HG02759 (cell line): ENCODE measurements around the gene MYO3B.

Source experiments
- ATAC-seq: cut with Tn5 transposase; IDR thresholded peaks from one replicate; pipeline ENCODE4 v1.9.1; 2021; ENCODE audit warnings: mild to moderate bottlenecking, moderate library complexity; ENCODE audit not compliant: unreplicated experiment

Gene MYO3B, protein sequence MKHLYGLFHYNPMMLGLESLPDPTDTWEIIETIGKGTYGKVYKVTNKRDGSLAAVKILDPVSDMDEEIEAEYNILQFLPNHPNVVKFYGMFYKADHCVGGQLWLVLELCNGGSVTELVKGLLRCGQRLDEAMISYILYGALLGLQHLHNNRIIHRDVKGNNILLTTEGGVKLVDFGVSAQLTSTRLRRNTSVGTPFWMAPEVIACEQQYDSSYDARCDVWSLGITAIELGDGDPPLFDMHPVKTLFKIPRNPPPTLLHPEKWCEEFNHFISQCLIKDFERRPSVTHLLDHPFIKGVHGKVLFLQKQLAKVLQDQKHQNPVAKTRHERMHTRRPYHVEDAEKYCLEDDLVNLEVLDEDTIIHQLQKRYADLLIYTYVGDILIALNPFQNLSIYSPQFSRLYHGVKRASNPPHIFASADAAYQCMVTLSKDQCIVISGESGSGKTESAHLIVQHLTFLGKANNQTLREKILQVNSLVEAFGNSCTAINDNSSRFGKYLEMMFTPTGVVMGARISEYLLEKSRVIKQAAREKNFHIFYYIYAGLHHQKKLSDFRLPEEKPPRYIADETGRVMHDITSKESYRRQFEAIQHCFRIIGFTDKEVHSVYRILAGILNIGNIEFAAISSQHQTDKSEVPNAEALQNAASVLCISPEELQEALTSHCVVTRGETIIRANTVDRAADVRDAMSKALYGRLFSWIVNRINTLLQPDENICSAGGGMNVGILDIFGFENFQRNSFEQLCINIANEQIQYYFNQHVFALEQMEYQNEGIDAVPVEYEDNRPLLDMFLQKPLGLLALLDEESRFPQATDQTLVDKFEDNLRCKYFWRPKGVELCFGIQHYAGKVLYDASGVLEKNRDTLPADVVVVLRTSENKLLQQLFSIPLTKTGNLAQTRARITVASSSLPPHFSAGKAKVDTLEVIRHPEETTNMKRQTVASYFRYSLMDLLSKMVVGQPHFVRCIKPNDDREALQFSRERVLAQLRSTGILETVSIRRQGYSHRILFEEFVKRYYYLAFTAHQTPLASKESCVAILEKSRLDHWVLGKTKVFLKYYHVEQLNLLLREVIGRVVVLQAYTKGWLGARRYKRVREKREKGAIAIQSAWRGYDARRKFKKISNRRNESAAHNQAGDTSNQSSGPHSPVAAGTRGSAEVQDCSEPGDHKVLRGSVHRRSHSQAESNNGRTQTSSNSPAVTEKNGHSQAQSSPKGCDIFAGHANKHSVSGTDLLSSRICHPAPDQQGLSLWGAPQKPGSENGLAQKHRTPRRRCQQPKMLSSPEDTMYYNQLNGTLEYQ (N-terminal part only)

DNA sequence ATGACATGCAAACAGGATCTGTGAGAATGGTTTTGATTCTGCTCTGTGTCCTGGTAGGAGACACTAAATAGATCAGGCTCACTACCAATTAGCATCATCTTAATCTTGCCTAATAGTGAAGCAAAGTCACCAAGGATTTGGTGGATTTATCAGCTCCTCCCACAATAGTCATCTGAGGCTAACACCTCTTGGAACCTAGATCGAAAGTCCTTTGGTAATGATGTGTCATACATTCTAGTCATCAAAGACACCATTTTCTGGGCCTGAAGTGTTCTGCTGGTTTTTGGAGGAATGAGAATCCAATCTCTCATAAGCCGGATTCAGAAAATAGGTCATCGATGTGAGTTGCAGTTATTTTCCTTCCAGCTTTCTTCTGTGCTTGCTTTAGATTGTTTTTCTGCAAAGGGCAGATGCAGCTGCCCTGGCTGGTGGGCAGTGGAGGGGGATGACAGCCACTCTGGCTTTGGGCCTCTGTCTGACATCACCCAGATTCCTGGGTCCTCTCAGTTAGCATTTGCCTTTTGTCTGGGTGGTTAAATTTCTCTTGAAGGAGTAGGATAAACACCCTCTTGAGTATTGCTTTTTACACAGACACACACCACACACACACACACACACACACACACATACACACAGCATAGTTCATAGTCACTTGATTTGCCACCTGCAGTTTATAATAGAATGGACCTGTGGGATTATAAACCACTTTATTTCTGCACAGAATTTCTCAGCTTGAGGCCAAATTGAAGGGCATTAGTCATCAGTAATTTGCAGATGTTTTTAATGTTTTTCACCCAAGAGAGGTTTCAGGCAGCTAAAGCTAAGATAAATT, at the start of gene MYO3B:
Gene MYO3B, plus strand, starts transcription at position 198 of the 832 bp plus-strand sequence. Its CDS starts 141 bp downstream, at position 339.
- no peak for ATAC-seq

DNA sequence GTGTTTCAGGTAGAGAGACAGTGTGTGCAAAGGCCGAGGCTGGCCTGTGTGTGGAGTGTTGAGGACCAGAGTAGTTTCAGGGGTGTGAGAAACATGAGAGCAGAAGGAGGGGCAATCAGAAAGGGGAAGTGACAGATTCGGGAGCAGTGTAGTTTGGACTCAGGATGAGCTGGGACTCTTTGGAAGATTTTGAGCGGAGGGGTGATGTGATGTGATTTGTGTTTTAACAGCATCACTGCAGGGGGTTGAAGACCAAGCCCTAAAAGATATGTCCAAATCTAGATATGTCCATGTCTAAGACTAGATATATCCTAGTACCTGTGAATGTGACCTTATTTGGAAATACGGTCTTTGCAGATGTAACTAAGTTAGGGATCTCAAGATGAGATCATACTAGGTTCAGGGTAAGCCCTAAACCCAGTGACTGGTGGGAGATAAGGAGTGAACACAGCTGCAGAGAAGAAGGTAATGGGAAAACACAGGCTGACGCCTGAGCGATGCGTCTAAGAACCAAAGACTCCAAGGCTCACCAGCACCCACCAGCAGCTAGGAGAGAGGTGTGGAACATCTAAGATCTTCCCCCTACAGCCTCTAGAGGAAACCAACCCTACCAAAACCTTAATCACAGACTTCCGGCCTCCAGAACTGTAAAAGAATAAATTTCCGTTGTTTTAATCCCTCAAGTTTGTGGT, 38.5 kb upstream of the MYO3B start:
- peak; percentile 45 for ATAC-seq

DNA sequence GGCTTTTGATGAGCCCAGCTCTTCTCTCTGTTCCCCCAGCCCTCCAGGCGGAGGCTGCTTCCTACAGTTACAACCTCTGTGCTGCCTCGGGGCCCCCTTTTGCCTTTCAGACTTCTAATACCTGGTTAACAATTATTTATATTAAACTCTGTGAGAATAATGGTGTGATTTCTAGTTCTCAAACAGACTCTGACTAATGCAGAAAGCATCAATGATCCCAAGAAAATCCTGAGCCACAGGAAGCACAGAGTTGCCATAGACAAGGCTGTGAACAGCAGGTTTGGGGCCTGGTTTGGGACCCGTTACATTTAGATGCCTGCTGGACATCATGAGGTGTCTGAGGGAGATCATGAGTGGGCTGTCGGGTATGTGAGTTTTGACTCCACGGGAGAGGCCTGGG, 37.4 kb upstream of the MYO3B start:
- ATAC-seq, result no peak

DNA sequence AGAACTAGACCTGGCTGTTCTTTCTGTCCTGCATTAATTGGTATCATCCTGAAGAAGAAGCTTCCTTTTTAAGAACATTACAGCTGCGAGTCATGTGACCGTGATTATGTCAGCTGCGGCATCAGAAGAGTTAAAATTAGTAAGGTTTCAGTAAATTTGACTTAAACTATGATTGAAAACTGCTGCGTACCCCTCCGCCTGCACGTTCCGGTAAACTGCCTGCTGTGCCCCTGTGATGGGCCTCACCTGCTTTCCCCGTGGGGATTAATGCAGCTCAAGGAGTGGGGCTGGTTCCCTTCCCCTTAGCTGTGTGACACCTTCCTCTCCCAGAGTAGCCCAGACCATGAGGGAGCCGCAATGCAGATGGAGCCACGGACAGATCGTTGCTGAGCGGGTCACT, 36.1 kb upstream of the MYO3B start:
- peak; percentile 34 for ATAC-seq

DNA sequence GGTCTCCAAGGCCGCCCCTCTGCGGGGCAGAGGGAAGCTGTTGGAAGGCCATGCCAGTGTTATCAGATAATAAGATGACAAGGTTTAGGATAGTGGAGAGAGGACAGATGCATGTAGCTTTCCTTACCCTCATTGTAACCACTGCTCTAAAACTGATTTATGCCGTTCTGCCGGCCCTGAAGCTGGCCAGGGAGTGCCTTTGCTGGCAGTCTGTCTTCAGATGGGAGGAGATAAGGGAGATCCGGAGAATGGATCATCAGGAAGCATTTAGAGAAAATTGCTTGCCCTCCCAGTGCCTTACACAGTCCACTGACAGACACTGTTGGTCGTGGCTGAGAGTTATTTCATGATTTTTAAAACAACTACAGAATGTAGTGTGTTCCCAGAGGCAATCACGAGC, 35.4 kb upstream of the MYO3B start:
- no peak for ATAC-seq

DNA sequence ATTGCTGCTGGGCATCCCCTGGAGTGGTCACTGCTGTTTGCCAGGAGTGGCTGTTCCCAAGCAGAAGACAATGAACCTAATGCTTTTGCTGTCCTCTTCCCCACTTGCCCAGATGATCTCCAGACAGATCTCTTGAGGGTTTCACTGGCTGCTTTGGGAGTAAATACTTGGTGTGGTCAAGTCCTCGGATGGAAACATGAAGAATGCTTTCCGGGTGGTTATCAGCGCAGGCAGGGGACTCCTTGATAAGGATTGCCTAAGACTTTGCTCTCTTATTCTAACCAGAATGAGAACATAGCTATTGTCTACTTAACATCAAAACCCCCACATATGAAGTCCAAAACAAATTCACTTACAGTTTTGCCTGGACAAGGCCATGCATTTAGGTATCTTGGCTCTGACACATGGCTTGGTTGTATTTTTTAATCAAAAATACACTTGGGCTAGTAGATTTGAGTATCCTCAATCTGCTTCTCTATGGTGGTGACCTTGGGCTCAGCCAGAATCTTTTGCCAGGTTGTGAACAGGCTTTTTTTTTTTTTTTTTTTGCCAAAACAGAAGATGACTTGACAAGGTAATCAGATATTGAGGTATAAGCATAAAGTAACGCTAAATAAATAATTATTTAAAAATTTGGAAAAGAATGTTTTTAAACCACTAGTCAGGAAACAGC, 34.8 kb upstream of the MYO3B start:
- ATAC-seq, result no peak

DNA sequence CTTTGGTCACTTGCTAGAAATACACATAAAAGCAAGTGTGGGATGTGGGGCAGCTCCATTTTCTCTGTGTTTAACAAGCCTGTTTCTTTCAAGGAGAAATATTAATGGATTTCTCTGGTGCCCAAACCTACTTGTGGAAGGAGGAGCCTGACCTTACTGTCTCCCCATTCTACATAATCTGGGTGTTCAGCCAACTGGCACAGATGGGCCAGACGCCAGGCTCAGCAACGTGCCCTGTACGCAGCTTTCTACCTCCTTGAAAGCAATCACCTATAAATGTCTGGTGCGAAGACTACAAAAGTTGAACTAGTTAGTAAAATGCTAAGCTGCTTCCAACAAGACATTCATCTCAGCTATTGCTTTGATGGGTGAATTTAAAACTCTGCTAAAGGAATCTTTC, 33.2 kb upstream of the MYO3B start:
- no peak for ATAC-seq

DNA sequence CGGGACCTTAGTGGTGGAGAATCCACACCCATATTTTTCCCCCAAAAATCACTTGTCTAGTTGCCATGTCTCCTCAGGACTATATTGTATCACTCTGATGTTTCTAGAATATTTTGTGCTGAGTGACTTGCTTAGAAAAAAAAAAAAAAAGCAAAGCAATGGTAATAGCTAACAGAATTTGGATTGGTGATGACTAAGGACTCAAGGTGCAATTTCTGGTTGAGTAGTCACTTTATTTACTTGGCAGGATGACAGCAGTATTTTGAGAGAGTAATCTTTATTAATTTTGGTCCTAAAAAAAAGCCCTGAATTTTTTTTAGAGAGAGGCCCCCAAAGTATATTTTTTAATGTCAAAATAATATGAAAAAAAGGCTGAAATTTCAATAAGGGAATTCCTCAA, 32.8 kb upstream of the MYO3B start:
- no peak for ATAC-seq

DNA sequence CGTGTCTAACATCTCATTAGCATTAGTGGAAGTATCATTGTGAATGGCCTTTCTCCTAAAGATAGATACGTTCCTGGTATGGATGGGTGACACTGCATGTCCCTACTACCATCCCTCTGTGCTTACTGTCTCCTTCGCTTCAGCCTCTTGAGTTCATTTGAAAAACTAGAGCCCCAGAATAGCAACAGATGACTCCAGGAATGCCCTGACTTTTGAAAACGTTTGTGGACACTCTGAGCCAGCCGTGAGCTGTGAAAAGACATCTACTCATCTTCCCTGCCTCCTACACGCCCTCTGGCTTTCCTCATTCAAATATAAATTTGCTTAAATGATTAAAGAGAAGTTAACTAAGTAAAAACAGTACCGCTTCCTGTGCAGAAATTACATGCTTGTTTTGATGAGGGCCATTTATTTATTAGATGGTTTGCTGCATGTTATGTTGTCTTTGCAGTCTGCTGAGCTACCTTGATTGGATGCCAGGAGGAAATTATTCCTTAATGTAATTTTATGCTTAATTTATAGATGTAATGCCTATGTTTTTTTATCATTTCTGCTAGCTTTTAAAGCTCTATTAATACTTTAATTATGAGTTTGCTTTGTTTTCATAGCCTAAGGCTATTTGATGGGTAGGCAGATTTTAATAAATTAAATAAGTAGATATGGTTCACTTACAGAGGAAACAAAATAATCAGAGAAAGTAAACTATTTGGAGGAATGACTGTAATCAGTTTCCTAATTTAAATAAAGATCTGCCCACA, 32.1 kb upstream of the MYO3B start:
- ATAC-seq, result no peak

DNA sequence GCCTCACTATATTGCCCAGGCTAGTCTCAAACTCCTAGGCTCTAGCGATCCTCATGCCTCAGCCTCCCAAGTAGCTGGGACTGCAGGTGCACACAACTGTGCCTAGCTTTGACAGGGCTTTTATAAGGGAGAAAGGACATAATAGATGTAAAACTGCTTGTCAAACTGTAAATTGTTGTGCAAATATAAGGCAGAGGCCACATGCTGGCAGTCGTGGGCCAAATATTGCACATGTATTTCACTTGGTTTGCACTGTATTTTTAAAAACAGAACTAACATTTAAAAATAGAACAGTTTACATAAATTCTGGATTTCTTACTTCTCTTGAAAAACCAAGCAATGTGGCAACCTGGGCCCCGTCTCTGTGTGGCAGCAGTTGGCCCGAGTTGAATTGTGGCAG, 31.2 kb upstream of the MYO3B start:
- no peak for ATAC-seq

DNA sequence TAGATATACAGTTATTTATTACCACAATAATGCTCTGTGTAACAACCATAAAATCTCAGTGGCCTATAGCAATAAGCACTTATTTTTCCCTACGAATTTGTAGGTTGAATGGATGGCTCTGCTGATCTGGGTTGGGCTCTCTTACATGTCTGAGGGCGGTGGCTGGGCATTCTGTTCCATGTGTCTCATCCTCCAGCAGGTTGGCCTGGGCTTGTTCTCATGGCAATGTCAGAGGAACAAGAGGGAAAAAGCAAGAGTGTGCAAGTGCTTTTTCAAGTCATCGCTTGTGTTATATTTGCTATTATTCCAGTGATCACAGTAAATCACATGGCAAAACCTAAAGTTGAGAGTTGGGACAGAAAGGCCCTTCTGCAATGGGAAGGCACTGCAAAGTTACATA, 30.4 kb upstream of the MYO3B start:
- ATAC-seq, result no peak

DNA sequence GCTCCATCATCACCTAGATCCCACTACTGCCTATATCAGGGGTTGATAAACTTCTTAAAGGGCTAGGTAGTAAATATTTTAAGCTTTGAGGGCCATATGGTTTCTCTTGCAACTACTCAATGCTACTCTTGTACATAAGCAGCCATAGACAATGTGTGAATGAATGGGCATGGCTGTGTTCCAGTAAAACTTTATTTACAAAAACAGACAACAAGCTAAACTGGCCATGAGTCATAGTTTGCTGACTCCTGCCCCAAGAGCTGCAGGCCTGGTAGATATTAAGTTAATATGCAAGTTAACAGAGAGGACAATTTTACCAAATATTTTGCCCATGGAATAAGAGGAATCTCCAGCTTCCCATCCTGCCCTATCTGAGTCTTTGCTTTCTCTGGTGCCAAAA, 29.8 kb upstream of the MYO3B start:
- no peak for ATAC-seq

DNA sequence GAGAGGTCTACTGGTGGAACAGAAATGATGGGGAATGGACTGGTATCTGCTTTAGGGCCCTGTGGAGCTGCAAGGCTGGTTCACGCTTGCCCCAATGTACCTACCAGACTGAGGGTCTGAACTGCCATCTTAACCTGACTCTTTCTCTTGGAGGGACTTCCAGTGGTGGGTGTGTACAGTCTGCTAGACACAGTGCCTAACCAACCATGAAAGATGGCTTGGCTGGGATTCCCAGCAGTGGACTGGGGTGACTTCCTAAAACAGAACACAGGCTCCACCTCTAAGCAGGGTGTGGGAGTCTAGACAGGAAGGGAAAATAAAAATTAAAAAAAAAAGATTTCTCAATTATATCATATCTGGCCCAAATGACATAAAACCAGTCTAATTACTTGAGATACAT, 25.5 kb upstream of the MYO3B start:
- ATAC-seq, result no peak

DNA sequence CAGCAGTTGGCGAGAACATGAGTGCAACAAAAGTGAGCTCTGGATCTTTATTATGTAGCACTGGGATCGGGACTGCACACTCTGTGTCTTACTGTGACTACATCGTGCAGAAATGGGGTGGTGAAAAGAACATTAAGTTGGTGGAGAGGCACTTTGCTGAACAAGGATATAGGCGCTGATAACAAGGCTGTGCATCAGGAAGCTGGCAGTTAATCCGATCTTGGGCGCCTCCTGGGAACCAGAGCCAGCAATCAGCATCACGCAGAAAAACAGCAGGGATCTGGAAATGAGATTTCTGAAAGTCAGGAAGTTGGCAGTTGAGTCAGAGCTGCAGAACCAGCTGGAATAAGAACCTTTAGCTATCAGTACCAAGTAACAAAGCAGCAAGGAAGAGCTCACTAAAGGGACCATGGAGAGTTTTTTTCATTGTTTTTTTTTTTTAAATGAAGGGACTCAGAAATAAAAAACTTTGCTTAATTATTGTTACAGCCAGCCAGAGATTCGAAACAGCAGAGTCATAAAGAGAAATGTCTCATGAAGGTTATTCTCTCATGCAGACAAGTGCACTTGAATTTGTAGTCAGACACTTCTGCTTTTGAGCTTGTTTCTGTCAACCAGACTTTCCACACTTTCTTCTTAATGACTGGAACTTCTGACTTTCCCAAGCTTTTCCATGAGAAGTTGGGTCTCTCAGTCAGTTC, 22.8 kb upstream of the MYO3B start:
- peak; percentile 56 for ATAC-seq

DNA sequence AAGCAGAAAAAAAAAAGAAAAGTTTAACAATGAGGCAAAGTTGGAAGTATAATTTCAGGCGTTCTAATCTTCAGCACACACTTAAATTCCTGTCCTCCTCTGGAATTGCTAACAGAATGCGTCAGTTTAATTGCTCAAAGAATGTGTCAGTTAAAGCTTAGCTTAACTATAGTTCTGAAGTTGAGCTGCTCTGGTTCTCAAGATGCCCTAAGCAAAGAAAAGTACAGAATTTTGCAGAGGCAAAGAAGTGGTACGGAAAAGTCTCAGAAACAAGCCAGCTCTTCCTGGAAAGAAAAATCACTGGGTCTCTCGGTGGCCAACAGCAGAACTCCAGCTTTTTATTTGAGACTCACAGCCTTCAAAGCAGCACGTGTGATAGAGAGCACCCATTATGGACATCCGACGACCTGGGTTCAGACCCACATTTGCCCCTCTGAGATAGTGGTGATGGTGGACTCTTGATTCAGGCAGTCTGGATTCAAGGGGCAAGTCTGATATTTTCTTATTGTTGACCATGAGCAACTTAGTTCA, 22.2 kb upstream of the MYO3B start:
- ATAC-seq, result no peak

DNA sequence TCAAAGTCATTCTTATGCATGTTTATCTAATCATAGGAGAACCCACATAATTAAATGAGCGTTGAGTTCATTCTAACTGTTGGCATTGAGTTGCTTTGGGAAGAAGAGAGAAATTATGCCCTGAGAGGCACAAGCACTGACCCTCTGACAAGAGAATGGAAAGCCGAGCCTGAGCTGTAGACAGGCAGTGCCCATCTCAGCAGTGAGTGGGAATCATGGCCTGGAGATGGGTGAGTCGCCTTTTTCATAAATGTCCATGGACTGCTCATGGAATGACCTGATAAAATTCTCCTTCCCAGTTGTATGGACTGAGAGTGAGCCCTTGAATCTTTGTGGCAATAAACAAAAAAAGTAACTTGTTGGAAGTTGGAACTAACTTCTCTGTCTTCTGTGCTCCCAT, 21.4 kb upstream of the MYO3B start:
- ATAC-seq, result no peak

DNA sequence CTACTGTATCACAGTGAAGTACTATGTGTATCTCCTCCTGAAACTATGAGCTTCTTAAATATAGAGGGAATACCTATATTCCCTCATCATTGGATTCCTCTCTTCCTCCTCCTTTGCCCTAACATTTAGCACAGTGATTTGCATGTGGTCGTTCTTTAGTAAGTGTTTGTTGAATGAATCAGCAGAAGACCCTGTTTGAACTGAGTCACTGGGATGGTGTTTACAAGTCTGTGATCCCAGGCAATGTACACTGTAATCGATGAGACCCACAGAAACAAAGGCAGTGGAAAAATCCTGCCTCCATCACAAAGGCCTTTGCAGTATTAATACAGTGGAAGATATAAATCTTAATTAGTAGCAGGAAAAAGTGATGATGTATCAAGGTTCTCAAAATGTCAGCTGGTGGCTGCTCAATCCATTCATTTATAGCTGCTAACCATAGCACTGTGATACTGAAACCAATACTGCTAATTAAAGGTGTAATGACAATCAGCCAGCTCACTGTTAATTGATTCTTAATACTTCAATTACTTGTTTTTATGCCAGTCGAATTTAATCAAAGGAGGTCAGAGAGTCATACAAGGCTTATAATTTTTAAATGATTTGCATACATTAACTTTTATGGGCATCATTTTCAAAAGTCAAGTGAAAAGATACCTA, 20.8 kb upstream of the MYO3B start:
- no peak for ATAC-seq
